ENCODE measurements around the gene PCSK4.

The PCSK4 gene

GRCh38 chr19:1468274-1468820 lies 21.8 kb downstream of the PCSK4 start:
- Histone ChIP-seq H3K9ac (ENCODE audit: low read length in 2 of 2) (no peak overlapping the region), H3K9me3 (ENCODE audit: control insufficient read depth in 2 of 2, low read length in 2 of 2) (no peaks in the 10 kb centered on the region), H3K36me3 (ENCODE audit: control insufficient read depth in 2 of 2, insufficient read depth in 2 of 2, low read length in 2 of 2) (no peaks in the 10 kb centered on the region), H3K27ac (ENCODE audit: low read length) (no peak overlapping the region), H3K27me3 (ENCODE audit: control insufficient read depth in 1 of 2, insufficient read depth in 2 of 2, low read length in 2 of 2) (peaks cover 47 to 76% of the 10 kb centered on the region in 2 donors), H3K4me3 (ENCODE audit: low read length in 2 of 2) (peak overlapping the region in 1 of 2 donors; percentile 29), H3K4me1 (ENCODE audit: control insufficient read depth, insufficient read depth, low read length) (peaks cover 61% of the 10 kb centered on the region)

GRCh38 chr19:1467490-1468273 lies 22.5 kb downstream of the PCSK4 start:
- Histone ChIP-seq H3K9me3 (ENCODE audit: control insufficient read depth in 2 of 2, low read length in 2 of 2) (no peaks in the 10 kb centered on the region), H3K27me3 (ENCODE audit: control insufficient read depth in 1 of 2, insufficient read depth in 2 of 2, low read length in 2 of 2) (peaks cover 41 to 70% of the 10 kb centered on the region in 2 donors), H3K9ac (ENCODE audit: low read length in 2 of 2) (no peak overlapping the region), H3K27ac (ENCODE audit: low read length) (no peak overlapping the region), H3K4me1 (ENCODE audit: control insufficient read depth, insufficient read depth, low read length) (peaks cover 56% of the 10 kb centered on the region), H3K4me3 (ENCODE audit: low read length in 2 of 2) (peak overlapping the region in 1 of 2 donors; percentile 29), H3K36me3 (ENCODE audit: control insufficient read depth in 2 of 2, insufficient read depth in 2 of 2, low read length in 2 of 2) (no peaks in the 10 kb centered on the region)

- Histone ChIP-seq H3K27me3 (ENCODE audit: control insufficient read depth in 1 of 2, insufficient read depth in 2 of 2, low read length in 2 of 2) (peaks cover 35 to 65% of the 10 kb centered on the region in 2 donors), H3K9me3 (ENCODE audit: control insufficient read depth in 2 of 2, low read length in 2 of 2) (no peaks in the 10 kb centered on the region), H3K4me1 (ENCODE audit: control insufficient read depth, insufficient read depth, low read length) (peaks cover 56% of the 10 kb centered on the region), H3K27ac (ENCODE audit: low read length) (no peak overlapping the region), H3K36me3 (ENCODE audit: control insufficient read depth in 2 of 2, insufficient read depth in 2 of 2, low read length in 2 of 2) (no peaks in the 10 kb centered on the region), H3K4me3 (ENCODE audit: low read length in 2 of 2) (no peak overlapping the region), H3K9ac (ENCODE audit: low read length in 2 of 2) (no peak overlapping the region)
Observed at GRCh38 chr19:1467215-1467489, 23.0 kb downstream of the PCSK4 start.

GRCh38 chr19:1466461-1467214 lies 23.5 kb downstream of the PCSK4 start:
- H3K27me3 ChIP-seq (ENCODE audit: control insufficient read depth in 1 of 2, insufficient read depth in 2 of 2, low read length in 2 of 2) = peaks cover 30 to 59% of the 10 kb centered on the region in 2 donors
- no peaks in the 10 kb centered on the region for H3K36me3 ChIP-seq (ENCODE audit: control insufficient read depth in 2 of 2, insufficient read depth in 2 of 2, low read length in 2 of 2)
- peaks cover 52% of the 10 kb centered on the region for H3K4me1 ChIP-seq (ENCODE audit: control insufficient read depth, insufficient read depth, low read length)
- H3K9me3 ChIP-seq (ENCODE audit: control insufficient read depth in 2 of 2, low read length in 2 of 2) = no peaks in the 10 kb centered on the region
- H3K27ac ChIP-seq (ENCODE audit: low read length) = no peak overlapping the region
- H3K9ac ChIP-seq (ENCODE audit: low read length in 2 of 2) = no peak overlapping the region
- H3K4me3 ChIP-seq (ENCODE audit: low read length in 2 of 2) = no peak overlapping the region

- Histone ChIP-seq H3K36me3 (ENCODE audit: control insufficient read depth in 2 of 2, insufficient read depth in 2 of 2, low read length in 2 of 2) (no peaks in the 10 kb centered on the region), H3K27me3 (ENCODE audit: control insufficient read depth in 1 of 2, insufficient read depth in 2 of 2, low read length in 2 of 2) (peaks cover 24 to 53% of the 10 kb centered on the region in 2 donors), H3K9me3 (ENCODE audit: control insufficient read depth in 2 of 2, low read length in 2 of 2) (no peaks in the 10 kb centered on the region), H3K4me3 (ENCODE audit: low read length in 2 of 2) (no peak overlapping the region), H3K27ac (ENCODE audit: low read length) (no peak overlapping the region), H3K9ac (ENCODE audit: low read length in 2 of 2) (no peak overlapping the region), H3K4me1 (ENCODE audit: control insufficient read depth, insufficient read depth, low read length) (peaks cover 46% of the 10 kb centered on the region)
Observed at GRCh38 chr19:1466018-1466460, 24.1 kb downstream of the PCSK4 start.

- Histone ChIP-seq H3K27ac (ENCODE audit: low read length) (no peak overlapping the region), H3K4me3 (ENCODE audit: low read length in 2 of 2) (no peak overlapping the region), H3K36me3 (ENCODE audit: control insufficient read depth in 2 of 2, insufficient read depth in 2 of 2, low read length in 2 of 2) (no peaks in the 10 kb centered on the region), H3K4me1 (ENCODE audit: control insufficient read depth, insufficient read depth, low read length) (peaks cover 40% of the 10 kb centered on the region), H3K9me3 (ENCODE audit: control insufficient read depth in 2 of 2, low read length in 2 of 2) (no peaks in the 10 kb centered on the region), H3K9ac (ENCODE audit: low read length in 2 of 2) (no peak overlapping the region), H3K27me3 (ENCODE audit: control insufficient read depth in 1 of 2, insufficient read depth in 2 of 2, low read length in 2 of 2) (peaks cover 20 to 47% of the 10 kb centered on the region in 2 donors)
Observed at GRCh38 chr19:1465191-1466016, 24.7 kb downstream of the PCSK4 start.

GRCh38 chr19:1461862-1462261 lies 28.3 kb downstream of the PCSK4 start:
- Histone ChIP-seq H3K27me3 (ENCODE audit: control insufficient read depth in 1 of 2, insufficient read depth in 2 of 2, low read length in 2 of 2) (peaks cover 20 to 29% of the 10 kb centered on the region in 2 donors), H3K9ac (ENCODE audit: low read length in 2 of 2) (no peak overlapping the region), H3K4me3 (ENCODE audit: low read length in 2 of 2) (no peak overlapping the region)

GRCh38 chr19:1460033-1460995 lies 29.8 kb downstream of the PCSK4 start:
- H3K27ac ChIP-seq (ENCODE audit: low read length) = no peak overlapping the region
- H3K4me3 ChIP-seq (ENCODE audit: low read length in 2 of 2) = no peak overlapping the region
- H3K9me3 ChIP-seq (ENCODE audit: control insufficient read depth in 2 of 2, low read length in 2 of 2) = no peaks in the 10 kb centered on the region
- H3K9ac ChIP-seq (ENCODE audit: low read length in 2 of 2) = no peak overlapping the region
- peaks cover 22 to 29% of the 10 kb centered on the region in 2 donors for H3K27me3 ChIP-seq (ENCODE audit: control insufficient read depth in 1 of 2, insufficient read depth in 2 of 2, low read length in 2 of 2)
- H3K36me3 ChIP-seq (ENCODE audit: control insufficient read depth in 2 of 2, insufficient read depth in 2 of 2, low read length in 2 of 2) = no peaks in the 10 kb centered on the region
- H3K4me1 ChIP-seq (ENCODE audit: control insufficient read depth, insufficient read depth, low read length) = peaks cover 7% of the 10 kb centered on the region

More at GRCh38 chr19:1461862-1462261, 28.3 kb downstream of the PCSK4 start:
- no peaks in the 10 kb centered on the region for H3K9me3 ChIP-seq (ENCODE audit: control insufficient read depth in 2 of 2, low read length in 2 of 2)
- no peaks in the 10 kb centered on the region for H3K36me3 ChIP-seq (ENCODE audit: control insufficient read depth in 2 of 2, insufficient read depth in 2 of 2, low read length in 2 of 2)
- no peak overlapping the region for H3K27ac ChIP-seq (ENCODE audit: low read length)
- H3K4me1 ChIP-seq (ENCODE audit: control insufficient read depth, insufficient read depth, low read length) = peaks cover 10% of the 10 kb centered on the region

GRCh38 chr19:1459479-1459878 lies 30.7 kb downstream of the PCSK4 start:
- H3K9ac ChIP-seq (ENCODE audit: low read length in 2 of 2) = no peak overlapping the region
- H3K4me3 ChIP-seq (ENCODE audit: low read length in 2 of 2) = no peak overlapping the region
- peaks cover 24 to 31% of the 10 kb centered on the region in 2 donors for H3K27me3 ChIP-seq (ENCODE audit: control insufficient read depth in 1 of 2, insufficient read depth in 2 of 2, low read length in 2 of 2)
- no peaks in the 10 kb centered on the region for H3K36me3 ChIP-seq (ENCODE audit: control insufficient read depth in 2 of 2, insufficient read depth in 2 of 2, low read length in 2 of 2)
- H3K9me3 ChIP-seq (ENCODE audit: control insufficient read depth in 2 of 2, low read length in 2 of 2) = no peaks in the 10 kb centered on the region
- H3K27ac ChIP-seq (ENCODE audit: low read length) = no peak overlapping the region
- peaks cover 4% of the 10 kb centered on the region for H3K4me1 ChIP-seq (ENCODE audit: control insufficient read depth, insufficient read depth, low read length)
